SK-N-SH treated with all-trans-retinoic acid at 6 μM for 48 hours (cell line): ENCODE measurements around the gene ZFYVE27.

Experiments used
- BACH2 ChIP-seq: fragments of 250-450 bp; sonication (Bioruptor Pico); IDR thresholded peaks from 2 replicates; pipeline ENCODE4 v1.9.0; 2021; ENCODE audit warnings: mild to moderate bottlenecking, borderline replicate concordance
- CSDC2 ChIP-seq: fragments of 250-450 bp; sonication (Bioruptor Pico); IDR thresholded peaks from 2 replicates; pipeline ENCODE4 v1.5.0; 2020; ENCODE audit warnings: mild to moderate bottlenecking, moderate library complexity
- GLIS3 ChIP-seq: fragments of 250-450 bp; sonication (Bioruptor Pico); IDR thresholded peaks from 2 replicates; pipeline ENCODE4 v1.5.0; 2020; ENCODE audit warnings: mild to moderate bottlenecking, moderate library complexity
- OSR1 ChIP-seq: fragments of 250-450 bp; sonication (Bioruptor Pico); IDR thresholded peaks from 2 replicates; pipeline ENCODE4 v1.8.0; 2022; ENCODE audit warnings: moderate library complexity, mild to moderate bottlenecking, inconsistent platforms
- PATZ1 ChIP-seq: fragments of 250-450 bp; sonication (Bioruptor Pico); IDR thresholded peaks from 2 replicates; pipeline ENCODE4 v1.8.0; 2020; ENCODE audit warnings: mild to moderate bottlenecking, moderate library complexity, borderline replicate concordance
- SNAI2 ChIP-seq: fragments of 250-450 bp; sonication (Bioruptor Pico); IDR thresholded peaks from 2 replicates; pipeline ENCODE4 v1.5.0; 2020; ENCODE audit warnings: mild to moderate bottlenecking, moderate library complexity
- TSHZ2 ChIP-seq: fragments of 250-450 bp; sonication (Bioruptor Pico); IDR thresholded peaks from 2 replicates; pipeline ENCODE4 v1.5.0; 2020; ENCODE audit warnings: mild to moderate bottlenecking, moderate library complexity
- ZC3H10 ChIP-seq: fragments of 250-450 bp; sonication (Bioruptor Pico); IDR thresholded peaks from 2 replicates; pipeline ENCODE4 v1.5.1; 2021; ENCODE audit warnings: mild to moderate bottlenecking, moderate library complexity
- ZFP3 ChIP-seq: fragments of 250-450 bp; sonication (Bioruptor Pico); IDR thresholded peaks from 2 replicates; pipeline ENCODE4 v1.5.0; 2020; ENCODE audit warnings: mild to moderate bottlenecking, moderate library complexity
- ZNF565 ChIP-seq: fragments of 450-650 bp; formaldehyde crosslinking; conservative IDR thresholded peaks from 2 replicates; pipeline ENCODE4 v1.5.0; 2020; ENCODE audit warnings: low read depth, mild to moderate bottlenecking, moderate library complexity
- ZNF70 ChIP-seq: fragments of 450-650 bp; formaldehyde crosslinking; IDR thresholded peaks from 2 replicates; pipeline ENCODE4 v1.5.0; 2020; ENCODE audit warnings: mild to moderate bottlenecking, moderate library complexity
- ZNF8 ChIP-seq: fragments of 450-650 bp; formaldehyde crosslinking; IDR thresholded peaks from 2 replicates; pipeline ENCODE4 v1.5.0; 2020; ENCODE audit warnings: mild to moderate bottlenecking, moderate library complexity

- no peak for TF ChIP-seq SNAI2 (CRISPR knock-in tag)
- TF ChIP-seq TSHZ2 = no peak
- TF ChIP-seq ZNF70 = no peak
- no peak for TF ChIP-seq ZFP3 (CRISPR knock-in tag)
- TF ChIP-seq CSDC2 (CRISPR knock-in tag) = no peak
- no peak for TF ChIP-seq OSR1 (CRISPR knock-in tag)
- TF ChIP-seq ZNF565 (CRISPR knock-in tag) = no peak
- TF ChIP-seq ZNF8 = no peak
- TF ChIP-seq ZC3H10 (CRISPR knock-in tag) = no peak
- no peak for TF ChIP-seq GLIS3 (CRISPR knock-in tag)
- no peak for TF ChIP-seq BACH2 (CRISPR knock-in tag)
- TF ChIP-seq PATZ1 (CRISPR knock-in tag) = no peak
Observed at GRCh38 chr10:97703398-97704067, 33.4 kb upstream of the ZFYVE27 start.
